CD14-positive monocyte (primary cell): ENCODE data around the gene RBMS3. TPM values are rescaled to one million over a fixed set of nuclear protein-coding genes. Genes with fewer than 3 reads are reported as not detected.

Experiments used
- DNase-seq, 3 donors: peaks; one replicate each; pipeline ENCODE4 v3.0.0-alpha.2; 2011 to 2022
- H2AFZ ChIP-seq: 2 replicates; pipeline ENCODE4 v1.6.0; 2012; ENCODE audit warnings: mild to moderate bottlenecking, low read depth, low read length, inconsistent platforms; ENCODE audit not compliant: insufficient read depth, poor library complexity, severe bottlenecking
- H3K27ac ChIP-seq, 2 donors: 1 replicate in 1 of 2; 2 replicates in 1 of 2; pipeline ENCODE4 v1.5.1; 2012 to 2013; ENCODE audit warnings: low read length in 2 of 2, control low read depth in 1 of 2, inconsistent platforms in 1 of 2, low read depth in 1 of 2, mild to moderate bottlenecking in 1 of 2
- H3K27me3 ChIP-seq, 2 donors: one replicate each; pipeline versions ENCODE4 v1.6.0 to v1.6.1; 2011 to 2013; ENCODE audit warnings: low read length in 2 of 2; ENCODE audit not compliant: control insufficient read depth in 2 of 2, insufficient read depth in 2 of 2
- H3K36me3 ChIP-seq, 2 donors: replicated peaks in 1 of 2; 1 replicate in 1 of 2; 2 replicates in 1 of 2; pipeline versions ENCODE4 v1.5.1 to v1.6.1; 2012 to 2013; ENCODE audit warnings: low read length in 2 of 2, control low read depth in 1 of 2, inconsistent platforms in 1 of 2, mild to moderate bottlenecking in 1 of 2; ENCODE audit not compliant: insufficient read depth in 2 of 2, control insufficient read depth in 1 of 2
- H3K4me1 ChIP-seq, 2 donors: 1 replicate in 1 of 2; 2 replicates in 1 of 2; pipeline versions ENCODE4 v1.5.1 to v1.6.1; 2012 to 2013; ENCODE audit warnings: low read length in 2 of 2, control low read depth in 1 of 2, inconsistent platforms in 1 of 2, mild to moderate bottlenecking in 1 of 2, moderate library complexity in 1 of 2; ENCODE audit not compliant: insufficient read depth in 2 of 2, control insufficient read depth in 1 of 2
- H3K4me2 ChIP-seq: replicated peaks from 2 replicates; pipeline ENCODE3; 2012; ENCODE audit warnings: low read length, moderate library complexity, mild to moderate bottlenecking; ENCODE audit not compliant: poor library complexity, severe bottlenecking; ENCODE audit errors: extremely low read depth
- H3K4me3 ChIP-seq, 3 experiments: fragments of 200-600 bp in 1 of 3; sonication (generic) in 1 of 3; replicated peaks in 1 of 3; 1 replicate in 2 of 3; 2 replicates in 1 of 3; pipeline ENCODE4 v1.5.1; 2011 to 2013; ENCODE audit warnings: low read length in 3 of 3, mild to moderate bottlenecking in 3 of 3, control low read depth in 2 of 3, low read depth in 2 of 3, inconsistent platforms in 1 of 3, moderate library complexity in 1 of 3
- H3K79me2 ChIP-seq: 2 replicates; pipeline ENCODE4 v1.6.0; 2012; ENCODE audit warnings: mild to moderate bottlenecking, control low read depth, inconsistent platforms, low read length, moderate library complexity; ENCODE audit not compliant: insufficient read depth
- H3K9ac ChIP-seq: 2 replicates; pipeline ENCODE4 v1.6.0; 2017; ENCODE audit warnings: low read length, mild to moderate bottlenecking; ENCODE audit not compliant: insufficient read depth, poor library complexity, severe bottlenecking
- H3K9me3 ChIP-seq, 2 donors: replicated peaks in 1 of 2; 1 replicate in 1 of 2; 2 replicates in 1 of 2; pipeline versions ENCODE4 v1.5.1 to v1.6.1; 2012 to 2013; ENCODE audit warnings: low read length in 2 of 2, control low read depth in 1 of 2; ENCODE audit not compliant: control insufficient read depth in 1 of 2, insufficient read depth in 1 of 2
- H4K20me1 ChIP-seq: 2 replicates; pipeline ENCODE4 v1.6.0; 2012; ENCODE audit warnings: mild to moderate bottlenecking, low read length, control low read depth, moderate library complexity; ENCODE audit not compliant: insufficient read depth
- H3K27ac Mint-ChIP-seq, 7 donors: one replicate each; pipeline ENCODE4 v1.8.0; 2020; ENCODE audit warnings: mild to moderate bottlenecking in 7 of 7, mixed read lengths in 7 of 7, moderate library complexity in 6 of 7, inconsistent platforms in 2 of 7
- H3K27me3 Mint-ChIP-seq, 3 donors: one replicate each; pipeline ENCODE4 v1.8.0; 2021 to 2022; ENCODE audit warnings: low read depth in 3 of 3, mild to moderate bottlenecking in 3 of 3, mixed read lengths in 3 of 3, moderate library complexity in 3 of 3, inconsistent platforms in 1 of 3
- H3K36me3 Mint-ChIP-seq, 2 donors: one replicate each; pipeline ENCODE4 v1.8.0; 2020; ENCODE audit warnings: mixed read lengths in 2 of 2, inconsistent platforms in 1 of 2, mild to moderate bottlenecking in 1 of 2
- H3K4me1 Mint-ChIP-seq: one replicate; pipeline ENCODE4 v1.8.0; 2020; ENCODE audit warnings: mild to moderate bottlenecking, mixed read lengths
- H3K4me3 Mint-ChIP-seq, 2 donors: one replicate each; pipeline ENCODE4 v1.8.0; 2020; ENCODE audit warnings: mild to moderate bottlenecking in 2 of 2, mixed read lengths in 2 of 2, moderate library complexity in 1 of 2
- H3K9me3 Mint-ChIP-seq, 7 donors: one replicate each; pipeline ENCODE4 v1.8.0; 2020 to 2022; ENCODE audit warnings: mixed read lengths in 7 of 7, mild to moderate bottlenecking in 6 of 7, moderate library complexity in 6 of 7, inconsistent platforms in 2 of 7
- WGBS: methylation state at CpG from one replicate; pipeline ENCODE4 v1.1.5; 2013; ENCODE audit warnings: missing lambda C conversion rate; ENCODE audit not compliant: insufficient coverage; 5-methylcytosine and 5-hydroxymethylcytosine counted together
- intact Hi-C, 2 donors: fragments of 100-400 bp; cut with micrococcal nuclease; formaldehyde crosslinking; loops; one replicate each; pipeline versions ENCODE4 v1.15.0 to v1.15.1; 2023
- polyA plus RNA-seq, 3 donors: library from polyadenylated mRNA; depleted of rRNA in 1 of 3; unstranded in 2 of 3; stranded (reverse) in 1 of 3; fragments of 300-500 nt in 2 of 3; fragments of >200 nt in 1 of 3; fragmentation: Illumina TruSeq in 2 of 3; gene quantifications; 1 replicate in 2 of 3; 2 replicates in 1 of 3; pipeline ENCODE4 v1.2.3, GENCODE V29; 2012 to 2021
- TF ChIP-seq, protein P1 (sequence below): fragments of 200-600 bp; IDR thresholded peaks from one replicate; pipeline ENCODE4 v1.8.0; 2022; ENCODE audit warnings: antibody characterized with exemption, mild to moderate bottlenecking

RBMS3 gene
- polyA plus RNA-seq, 3 donors, result not detected

DNA sequence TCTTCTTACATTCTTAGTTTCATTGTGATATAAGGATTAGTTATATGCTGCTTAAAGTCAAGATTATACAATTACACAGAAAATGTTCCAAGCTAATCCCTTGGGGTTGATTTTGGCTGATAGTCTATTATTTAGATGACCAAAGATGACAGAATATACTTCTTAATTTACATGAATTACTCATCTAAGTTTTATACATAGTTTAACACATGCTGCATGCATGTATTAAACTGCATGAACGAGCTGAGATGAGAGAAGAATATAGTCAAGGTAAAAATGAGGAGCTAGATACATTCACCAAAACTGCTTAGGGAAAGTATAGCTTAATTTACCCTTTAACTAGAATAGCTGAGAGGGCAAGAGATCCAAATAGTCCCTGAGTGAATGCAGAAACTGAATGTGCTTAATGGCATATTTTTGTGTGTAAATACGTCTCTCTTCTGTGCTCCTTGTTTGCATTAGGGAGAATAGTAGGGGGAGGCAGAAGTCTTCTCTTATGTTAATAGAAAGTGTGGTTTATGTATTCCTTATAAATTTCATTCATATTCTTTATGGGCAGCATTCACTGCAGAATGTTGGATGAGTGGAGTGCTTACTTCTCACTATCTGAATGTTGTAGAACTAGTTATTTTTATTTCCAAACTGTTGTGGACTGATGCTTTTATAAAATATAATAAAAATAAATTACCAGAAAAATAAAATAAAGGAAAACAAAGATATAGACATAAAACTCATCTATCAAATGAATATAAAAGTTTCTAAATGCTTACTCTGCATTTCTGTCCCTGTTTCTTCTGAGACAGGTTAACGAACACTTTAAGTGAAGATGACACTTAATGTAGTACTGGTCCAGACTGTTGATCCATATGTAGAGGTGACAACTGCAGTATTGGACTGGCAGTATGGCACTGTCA, 327.8 kb downstream of the RBMS3 start:
- no peaks in the 10 kb centered on the region for H3K4me1 ChIP-seq
- H3K4me2 ChIP-seq, result no peak overlapping the region
- intact Hi-C loops, result no loop called here
- H3K36me3 ChIP-seq, result no peaks in the 10 kb centered on the region
- no peaks in the 10 kb centered on the region for H3K27me3 ChIP-seq
- H2AFZ ChIP-seq, result no peak overlapping the region
- Mint-ChIP-seq H3K36me3 (no peaks in the 10 kb centered on the region), H3K27ac (no peak overlapping the region), H3K9me3 (peaks cover 0 to 2% (median 0%) of the 10 kb centered on the region in 7 donors), H3K4me3 (no peak overlapping the region), H3K4me1 (no peaks in the 10 kb centered on the region), H3K27me3 (no peaks in the 10 kb centered on the region)
- TF ChIP-seq, protein P1, sequence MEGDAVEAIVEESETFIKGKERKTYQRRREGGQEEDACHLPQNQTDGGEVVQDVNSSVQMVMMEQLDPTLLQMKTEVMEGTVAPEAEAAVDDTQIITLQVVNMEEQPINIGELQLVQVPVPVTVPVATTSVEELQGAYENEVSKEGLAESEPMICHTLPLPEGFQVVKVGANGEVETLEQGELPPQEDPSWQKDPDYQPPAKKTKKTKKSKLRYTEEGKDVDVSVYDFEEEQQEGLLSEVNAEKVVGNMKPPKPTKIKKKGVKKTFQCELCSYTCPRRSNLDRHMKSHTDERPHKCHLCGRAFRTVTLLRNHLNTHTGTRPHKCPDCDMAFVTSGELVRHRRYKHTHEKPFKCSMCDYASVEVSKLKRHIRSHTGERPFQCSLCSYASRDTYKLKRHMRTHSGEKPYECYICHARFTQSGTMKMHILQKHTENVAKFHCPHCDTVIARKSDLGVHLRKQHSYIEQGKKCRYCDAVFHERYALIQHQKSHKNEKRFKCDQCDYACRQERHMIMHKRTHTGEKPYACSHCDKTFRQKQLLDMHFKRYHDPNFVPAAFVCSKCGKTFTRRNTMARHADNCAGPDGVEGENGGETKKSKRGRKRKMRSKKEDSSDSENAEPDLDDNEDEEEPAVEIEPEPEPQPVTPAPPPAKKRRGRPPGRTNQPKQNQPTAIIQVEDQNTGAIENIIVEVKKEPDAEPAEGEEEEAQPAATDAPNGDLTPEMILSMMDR, result no peak
- no peak overlapping the region for H3K4me3 ChIP-seq
- 90% methylated on average over 1 of the region's 3 CpGs for WGBS
- no peak for DNase-seq
- H4K20me1 ChIP-seq, result no peaks in the 10 kb centered on the region
- no peak overlapping the region for H3K27ac ChIP-seq
- no peak overlapping the region for H3K9ac ChIP-seq
- H3K9me3 ChIP-seq, result no peaks in the 10 kb centered on the region
- H3K79me2 ChIP-seq, result no peaks in the 10 kb centered on the region

DNA sequence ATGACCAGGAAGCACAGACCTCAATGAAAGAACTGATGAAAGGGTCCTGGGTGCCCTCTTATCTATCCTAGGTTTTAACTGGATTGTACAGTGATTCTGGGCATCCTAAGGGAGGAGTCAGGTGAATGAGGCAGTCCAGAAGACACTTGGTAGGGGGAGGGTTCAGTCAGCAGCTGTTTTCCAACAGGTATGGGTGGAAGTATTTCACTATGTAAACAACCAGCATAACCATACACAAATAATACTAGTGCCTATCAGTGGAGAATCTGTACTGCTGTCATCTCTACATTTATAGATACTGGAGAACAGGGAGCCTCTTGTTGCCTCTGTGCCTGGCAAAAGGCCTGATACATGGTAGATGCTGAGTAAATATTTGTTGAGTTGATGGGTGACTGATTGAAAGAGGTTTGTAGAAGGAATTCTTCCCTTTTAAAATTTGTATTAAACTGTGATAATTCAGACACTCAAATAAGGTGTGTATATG, 328.5 kb downstream of the RBMS3 start:
- H3K27me3 ChIP-seq, result no peaks in the 10 kb centered on the region
- H3K9me3 ChIP-seq, result no peaks in the 10 kb centered on the region
- H3K27ac ChIP-seq, result no peak overlapping the region
- H3K36me3 Mint-ChIP-seq, result no peaks in the 10 kb centered on the region
- H3K36me3 ChIP-seq, result no peaks in the 10 kb centered on the region
- TF ChIP-seq, protein P1, result no peak
- H3K79me2 ChIP-seq, result no peaks in the 10 kb centered on the region
- H3K4me3 Mint-ChIP-seq, result no peak overlapping the region
- no peaks in the 10 kb centered on the region for H4K20me1 ChIP-seq
- no peak overlapping the region for H2AFZ ChIP-seq
- intact Hi-C loops, result no loop called here
- H3K4me1 ChIP-seq, result no peaks in the 10 kb centered on the region
- no peak overlapping the region for H3K27ac Mint-ChIP-seq
- H3K4me3 ChIP-seq, result no peak overlapping the region
- no peak overlapping the region for H3K4me2 ChIP-seq
- no peaks in the 10 kb centered on the region for H3K27me3 Mint-ChIP-seq
- no peak overlapping the region for H3K9ac ChIP-seq
- H3K4me1 Mint-ChIP-seq, result no peaks in the 10 kb centered on the region
- DNase-seq, result no peak
- H3K9me3 Mint-ChIP-seq, result peaks cover 0 to 2% (median 0%) of the 10 kb centered on the region in 7 donors
